A673 (cell line): ENCODE measurements around the gene GRHL3. TPM values are rescaled to one million over a fixed set of nuclear protein-coding genes. Genes with fewer than 3 reads are reported as not detected.

Experiments used
- BruUV-seq: library from RNA; stranded (reverse); fragments of 400-500 nt; replicated peaks from 2 replicates; lab custom pipeline; 2021; lab: Mats Ljungman, UMichigan
- CTCF ChIA-PET: fragments of 300-600 bp; sonication (Branson Sonifier 250); formaldehyde crosslinking; loops from one replicate; lab custom pipeline; 2022; ENCODE audit warnings: antibody characterized with exemption; lab: Charles Lee
- POLR2A ChIA-PET: fragments of 300-600 bp; sonication (Branson Sonifier 250); formaldehyde crosslinking; loops from one replicate; lab custom pipeline; 2022; ENCODE audit warnings: antibody characterized with exemption; ENCODE audit not compliant: low non-redundant PET; lab: Charles Lee
- DNase-seq: peaks from one replicate; pipeline ENCODE4 v3.0.0-alpha.2; 2015; ENCODE audit warnings: low spot score
- H3K27ac ChIP-seq: fragments of 200-600 bp; sonication (generic); 2 replicates; pipeline ENCODE4 v1.5.1; 2016; ENCODE audit warnings: mixed run types, low read depth, mild to moderate bottlenecking, mixed read lengths, antibody characterized with exemption, low read length; ENCODE audit not compliant: poor library complexity, severe bottlenecking
- H3K27me3 ChIP-seq: fragments of 200-600 bp; sonication (generic); replicated peaks from 2 replicates; pipeline ENCODE4 v1.6.1; 2017; ENCODE audit warnings: mixed run types, low read depth, mild to moderate bottlenecking, mixed read lengths, antibody characterized with exemption, low read length; ENCODE audit not compliant: insufficient read depth, poor library complexity
- H3K36me3 ChIP-seq: fragments of 200-600 bp; sonication (generic); 2 replicates; pipeline ENCODE4 v1.6.1; 2016; ENCODE audit warnings: mixed run types, mild to moderate bottlenecking, mixed read lengths, antibody characterized with exemption, low read length; ENCODE audit not compliant: insufficient read depth, poor library complexity, severe bottlenecking
- H3K4me1 ChIP-seq: fragments of 200-600 bp; sonication (generic); 2 replicates; pipeline ENCODE4 v1.6.1; 2017; ENCODE audit warnings: mixed run types, mild to moderate bottlenecking, mixed read lengths, antibody characterized with exemption, low read length; ENCODE audit not compliant: insufficient read depth, poor library complexity, severe bottlenecking
- H3K4me3 ChIP-seq: fragments of 200-600 bp; sonication (generic); 2 replicates; pipeline ENCODE4 v1.5.1; 2016; ENCODE audit warnings: low read depth, mixed run types, mild to moderate bottlenecking, mixed read lengths, low read length; ENCODE audit not compliant: poor library complexity, severe bottlenecking
- H3K9me3 ChIP-seq: fragments of 200-600 bp; sonication (generic); 2 replicates; pipeline ENCODE4 v1.6.1; 2016; ENCODE audit warnings: mixed run types, low read depth, mild to moderate bottlenecking, mixed read lengths, antibody characterized with exemption, low read length; ENCODE audit not compliant: poor library complexity, severe bottlenecking
- CTCF ChIP-seq: fragments of 300-800, 200-600 bp; sonication (generic); conservative IDR thresholded peaks from 2 replicates; pipeline ENCODE4 v1.5.1; 2017; ENCODE audit warnings: low read depth, mild to moderate bottlenecking, antibody characterized with exemption, low read length, moderate library complexity, mixed read lengths
- EZH2 ChIP-seq: fragments of 200-600 bp; sonication (generic); IDR thresholded peaks from 2 replicates; pipeline ENCODE4 v1.6.1; 2017; ENCODE audit warnings: borderline replicate concordance, low read depth, mild to moderate bottlenecking, mixed read lengths, antibody characterized with exemption, low read length; ENCODE audit not compliant: poor library complexity, severe bottlenecking
- intact Hi-C: fragments of 100-400 bp; cut with micrococcal nuclease; formaldehyde crosslinking; loops from one replicate; pipeline ENCODE4 v1.10.0; 2022; ENCODE audit not compliant: unreplicated experiment
- total RNA-seq: library from RNA; stranded (reverse); gene quantifications from 2 replicates; pipeline ENCODE4 v1.2.3, GENCODE V29; 2021

The GRHL3 gene
- total RNA-seq, 1 experiment from 2014 or later: not detected

- ChIA-PET CTCF (interaction anchor here (2.7 kb wide), 1 partner anchor 189 kb away, joined by 10 read pairs; no protein-coding TSS in a partner anchor), POLR2A (no interaction called here)
- Histone ChIP-seq H3K36me3 (no peaks in the 10 kb centered on the region), H3K4me1 (peaks cover 27% of the 10 kb centered on the region), H3K27ac (no peak overlapping the region), H3K9me3 (no peaks in the 10 kb centered on the region), H3K4me3 (no peak overlapping the region), H3K27me3 (no peaks in the 10 kb centered on the region)
- intact Hi-C loops: no loop called here
- TF ChIP-seq CTCF (no peak), EZH2 (no peak)
- BruUV-seq: no TSS peak
- no peak for DNase-seq
Measured at GRCh38 chr1:24388331-24388885, 69.3 kb downstream of the GRHL3 start.

GRCh38 chr1:24389231-24389678 lies 70.1 kb downstream of the GRHL3 start:
- H3K36me3 ChIP-seq: no peaks in the 10 kb centered on the region
- ChIA-PET CTCF (interaction anchor here (2.7 kb wide), 1 partner anchor 190 kb away, joined by 10 read pairs; no protein-coding TSS in a partner anchor), POLR2A (no interaction called here)
- H3K27me3 ChIP-seq: no peaks in the 10 kb centered on the region
- no peak overlapping the region for H3K27ac ChIP-seq
- intact Hi-C loops: no loop called here
- H3K4me1 ChIP-seq: peaks cover 31% of the 10 kb centered on the region
- BruUV-seq: no TSS peak
- no peak overlapping the region for H3K4me3 ChIP-seq
- no peaks in the 10 kb centered on the region for H3K9me3 ChIP-seq
- no peak for DNase-seq
- TF ChIP-seq EZH2 (no peak), CTCF (no peak)

GRCh38 chr1:24390924-24391782 lies 72.0 kb downstream of the GRHL3 start:
- no peak overlapping the region for H3K27ac ChIP-seq
- no peaks in the 10 kb centered on the region for H3K36me3 ChIP-seq
- POLR2A ChIA-PET: interaction anchor here (0.5 kb wide), 1 partner anchor 534 kb away, joined by 3 read pairs; no protein-coding TSS in a partner anchor

More at GRCh38 chr1:24390924-24391782, 72.0 kb downstream of the GRHL3 start:
- H3K4me3 ChIP-seq: no peak overlapping the region
- H3K4me1 ChIP-seq: peaks cover 27% of the 10 kb centered on the region
- no peaks in the 10 kb centered on the region for H3K9me3 ChIP-seq
- CTCF ChIA-PET: interaction anchor here (0.6 to 4.2 kb wide), 9 partner anchors 24 to 320 kb away, joined by 3 to 159 read pairs (median 5); partner anchors contain the start of gene NIPAL3
- intact Hi-C loops: loop anchor here (1.0 to 5.0 kb wide), 4 partner anchors 192 to 320 kb away; no protein-coding TSS in a partner anchor
- H3K27me3 ChIP-seq: no peaks in the 10 kb centered on the region
- no TSS peak for BruUV-seq
- TF ChIP-seq EZH2 (no peak), CTCF (peak; percentile 97)
- DNase-seq: peak; percentile 85
